ENCODE results near the gene TGM6.
"Not testable (repeated sequence)": the region's sequence is repeated elsewhere in the genome, so short reads cannot be mapped to it uniquely, and the experiment has no call there.

Gene TGM6

GRCh38 chr20:2400290-2400689 lies 19.6 kb downstream of the TGM6 start:
- no peak for DNase-seq

DNA sequence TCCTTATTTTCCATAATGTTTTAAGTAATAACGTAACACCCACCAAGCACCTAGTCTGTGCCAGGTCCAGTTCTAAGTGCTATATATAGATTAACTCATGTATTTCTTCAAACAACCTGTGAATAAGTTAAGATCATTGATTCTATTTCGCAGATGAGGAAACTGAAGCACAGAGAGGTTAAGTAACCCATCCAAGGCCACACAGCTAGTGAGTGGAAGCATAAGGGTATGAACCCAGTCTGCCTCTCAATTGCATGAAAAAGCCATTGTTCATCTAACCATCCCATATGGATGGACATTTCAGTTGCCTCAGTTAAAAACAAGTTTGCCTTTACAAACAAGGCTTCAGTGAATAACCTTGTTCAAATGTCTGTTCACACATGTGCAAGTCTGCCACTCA lies 20.8 kb downstream of the TGM6 start:
- no peak for DNase-seq

- DNase-seq = no peak
Observed at GRCh38 chr20:2402271-2402980, 21.7 kb downstream of the TGM6 start.

DNA sequence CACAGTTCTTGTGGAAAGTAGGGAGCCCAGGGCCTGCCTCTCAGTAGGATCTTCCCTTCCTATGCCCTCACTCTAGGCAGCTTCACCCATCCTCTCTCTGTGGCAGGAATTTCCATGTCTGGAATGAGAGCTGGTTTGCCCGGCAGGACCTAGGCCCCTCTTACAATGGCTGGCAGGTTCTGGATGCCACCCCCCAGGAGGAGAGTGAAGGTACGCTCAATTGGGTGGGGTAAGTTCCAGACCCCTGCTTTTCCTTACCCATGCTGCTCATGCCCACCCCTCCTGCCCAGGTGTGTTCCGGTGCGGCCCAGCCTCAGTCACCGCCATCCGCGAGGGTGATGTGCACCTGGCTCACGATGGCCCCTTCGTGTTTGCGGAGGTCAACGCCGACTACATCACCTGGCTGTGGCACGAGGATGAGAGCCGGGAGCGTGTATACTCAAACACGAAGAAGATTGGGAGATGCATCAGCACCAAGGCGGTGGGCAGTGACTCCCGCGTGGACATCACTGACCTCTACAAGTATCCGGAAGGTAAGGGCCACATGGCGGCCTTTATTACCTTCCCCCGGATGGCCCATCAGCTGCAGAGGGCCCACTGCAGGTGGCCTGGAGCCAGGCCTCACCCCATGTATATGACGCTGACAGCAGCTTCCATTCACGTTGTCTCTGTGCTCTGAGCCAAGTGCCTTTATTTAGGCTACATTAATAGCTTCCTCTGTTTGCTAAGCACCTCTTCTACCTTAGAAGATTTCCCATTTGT lies 22.8 kb downstream of the TGM6 start:
- no peak for DNase-seq

DNA sequence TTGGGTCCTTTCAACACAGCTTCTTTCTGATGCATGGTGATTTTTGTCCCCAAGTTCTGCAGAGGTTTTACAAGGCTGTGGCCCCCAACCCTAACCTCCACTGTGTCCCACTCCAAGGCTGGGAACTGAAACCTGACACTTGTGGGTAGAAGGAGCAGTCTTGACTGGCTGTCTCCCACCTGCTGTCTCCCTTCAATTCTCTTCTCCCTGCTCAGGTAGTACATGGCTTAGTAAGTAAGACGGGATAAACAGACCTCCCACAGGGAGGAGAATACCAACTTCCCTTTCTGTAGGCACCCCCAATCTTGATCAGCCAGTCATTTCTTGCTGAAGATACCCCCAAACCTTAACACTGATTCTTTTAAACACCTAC lies 25.0 kb downstream of the TGM6 start:
- DNase-seq = no peak

GRCh38 chr20:2407355-2407754 lies 26.7 kb downstream of the TGM6 start:
- DNase-seq = not testable (repeated sequence)

DNA sequence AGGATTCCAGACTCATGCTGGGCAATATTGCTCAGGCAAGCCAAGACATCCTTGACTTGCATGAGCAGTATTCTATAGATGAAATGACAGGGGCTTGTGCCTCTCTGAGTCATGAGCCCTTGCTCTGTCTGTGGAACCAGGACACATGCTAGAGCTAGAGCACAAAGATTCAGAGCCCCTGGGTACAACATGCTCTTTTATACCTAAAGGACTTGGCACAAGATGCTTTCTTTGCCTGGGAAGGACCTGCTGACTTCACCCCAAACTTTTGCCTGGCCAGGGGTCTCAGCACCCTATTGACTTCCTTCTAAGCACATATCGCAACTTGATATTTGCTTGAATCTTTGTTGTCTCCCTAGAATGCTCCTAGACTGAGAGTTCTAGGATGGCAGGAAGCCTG lies 27.4 kb downstream of the TGM6 start:
- DNase-seq = no peak

DNA sequence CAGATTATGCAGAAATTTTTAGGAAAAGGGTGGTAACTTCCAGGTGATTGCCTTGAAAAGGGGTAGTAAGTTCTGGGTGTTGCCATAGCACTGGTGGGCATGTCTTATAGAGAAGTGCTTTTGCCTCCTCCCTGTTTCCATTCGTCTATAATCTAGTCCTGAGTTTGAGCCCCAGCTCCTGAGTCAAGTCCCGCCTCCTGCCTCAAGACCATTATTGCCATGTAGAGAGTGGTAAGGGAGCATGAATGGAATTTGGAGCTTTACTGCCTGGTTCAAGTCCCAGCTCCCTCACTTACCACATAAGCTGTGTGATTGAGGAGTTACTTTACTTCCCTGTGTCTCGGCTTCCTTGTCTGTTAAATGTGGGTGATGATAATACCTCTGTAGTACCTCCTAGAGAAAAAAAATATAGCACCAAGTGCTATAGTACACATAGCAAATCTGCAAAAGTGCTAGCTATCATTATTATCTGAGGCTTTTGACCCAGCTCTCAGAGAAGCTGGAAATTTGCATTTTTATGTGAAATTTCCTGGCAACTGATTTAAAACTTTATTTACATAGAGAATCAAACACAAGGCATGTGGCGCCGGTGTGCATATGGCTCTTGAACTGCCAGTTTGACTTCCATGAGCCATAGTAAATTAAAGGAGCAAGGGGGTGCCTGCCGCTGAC lies 36.0 kb downstream of the TGM6 start:
- no peak for DNase-seq

DNA sequence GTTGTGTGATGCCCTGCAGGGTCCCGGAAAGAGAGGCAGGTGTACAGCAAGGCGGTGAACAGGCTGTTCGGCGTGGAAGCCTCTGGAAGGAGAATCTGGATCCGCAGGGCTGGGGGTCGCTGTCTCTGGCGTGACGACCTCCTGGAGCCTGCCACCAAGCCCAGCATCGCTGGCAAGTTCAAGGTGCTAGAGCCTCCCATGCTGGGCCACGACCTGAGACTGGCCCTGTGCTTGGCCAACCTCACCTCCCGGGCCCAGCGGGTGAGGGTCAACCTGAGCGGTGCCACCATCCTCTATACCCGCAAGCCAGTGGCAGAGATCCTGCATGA lies 36.5 kb downstream of the TGM6 start:
- no peak for DNase-seq

DNA sequence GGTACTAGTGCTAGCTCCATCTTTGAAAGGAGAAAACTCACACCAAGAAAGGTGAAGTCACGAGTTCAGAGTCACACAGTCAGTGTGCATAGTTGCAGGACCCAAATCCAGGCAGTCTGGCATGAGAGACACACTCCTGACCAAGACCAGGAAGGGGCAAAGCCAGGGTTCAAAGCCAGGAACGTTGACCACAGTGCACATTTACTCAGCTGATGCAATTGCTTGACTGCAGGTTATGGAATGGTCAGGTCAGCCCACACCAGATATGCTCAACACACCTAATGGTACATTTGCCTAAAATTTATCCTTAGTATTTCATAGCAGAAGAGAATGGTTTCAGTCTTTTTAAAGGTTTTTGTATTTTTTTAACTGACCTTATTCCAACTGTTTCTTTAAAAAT lies 37.7 kb downstream of the TGM6 start:
- DNase-seq = no peak

DNA sequence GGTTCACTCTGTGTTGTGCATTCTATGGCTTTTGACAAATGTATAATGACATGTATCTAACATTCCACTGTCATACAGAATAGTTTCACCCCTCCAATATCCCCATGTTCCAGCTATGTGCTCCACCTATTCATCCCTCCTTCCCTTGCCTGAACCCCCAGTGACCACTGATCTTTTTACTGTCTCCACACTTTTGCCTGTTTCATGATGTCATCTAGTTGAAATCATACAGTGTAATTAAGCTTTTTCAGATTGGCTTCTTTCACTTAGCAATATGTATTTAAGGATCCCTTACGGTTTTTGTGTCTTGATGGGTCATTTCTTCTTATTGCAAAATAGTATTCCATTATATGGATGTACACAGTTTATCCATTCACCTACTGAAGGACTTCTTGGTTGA lies 39.8 kb downstream of the TGM6 start:
- no peak for DNase-seq

GRCh38 chr20:2421247-2421646 lies 40.5 kb downstream of the TGM6 start:
- no peak for DNase-seq

GRCh38 chr20:2429051-2429450 lies 48.4 kb downstream of the TGM6 start:
- DNase-seq = no peak

DNA sequence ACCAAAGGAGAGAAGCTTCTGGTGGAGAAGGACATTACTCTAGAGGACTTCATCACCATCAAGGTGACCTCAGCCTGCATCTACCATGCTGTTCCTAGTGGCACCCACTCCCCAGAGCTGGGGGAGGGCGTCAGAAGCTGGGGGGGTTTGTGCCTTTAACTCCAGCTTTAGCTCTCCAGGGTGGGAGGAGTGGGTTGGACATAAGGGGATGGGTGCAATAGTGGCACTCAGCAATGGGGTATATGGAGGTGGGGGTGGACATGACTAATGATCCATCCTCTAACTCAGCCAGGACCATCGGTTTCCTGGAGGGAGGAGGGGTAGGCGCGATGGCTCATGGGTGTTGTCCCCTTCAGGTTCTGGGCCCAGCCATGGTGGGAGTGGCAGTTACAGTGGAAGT lies 49.8 kb downstream of the TGM6 start:
- no peak for DNase-seq

DNA sequence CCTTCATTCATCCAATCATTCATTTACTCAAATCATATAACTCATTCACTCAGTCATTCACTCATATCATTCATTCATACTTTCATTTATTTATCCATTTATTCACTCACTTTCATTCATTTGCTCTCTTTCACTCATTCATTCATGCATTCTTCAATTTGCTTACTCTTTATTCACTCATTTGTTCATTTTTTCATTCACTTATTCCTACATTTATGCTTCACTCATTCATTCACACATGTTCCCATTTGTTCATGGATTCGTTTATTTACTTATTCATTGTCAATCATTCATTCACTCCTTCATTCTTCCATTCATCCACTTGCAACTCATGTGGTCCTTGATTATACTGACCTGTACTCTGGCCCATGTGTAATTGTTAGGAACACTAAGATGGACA lies 50.5 kb downstream of the TGM6 start:
- no peak for DNase-seq

GRCh38 chr20:2446845-2447244 lies 66.1 kb downstream of the TGM6 start:
- DNase-seq = no peak

DNA sequence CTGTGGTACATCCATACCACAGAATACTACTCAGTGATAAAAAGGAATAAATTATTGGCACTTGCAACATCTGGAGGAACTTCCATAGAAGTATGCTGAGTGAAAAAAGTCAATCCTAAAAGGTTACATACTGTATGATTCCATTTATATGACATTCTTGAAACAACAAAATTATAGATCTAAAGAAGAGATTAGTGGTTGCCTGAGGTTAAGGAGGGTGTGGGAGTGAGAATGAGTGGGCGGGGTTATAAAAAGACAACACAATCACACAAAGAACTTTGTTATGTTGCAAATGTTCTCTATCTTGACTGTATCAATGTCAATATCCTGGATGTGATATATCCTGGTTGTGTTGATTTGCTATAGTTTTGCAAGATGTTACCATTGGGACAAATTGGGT lies 68.7 kb downstream of the TGM6 start:
- no peak for DNase-seq

DNA sequence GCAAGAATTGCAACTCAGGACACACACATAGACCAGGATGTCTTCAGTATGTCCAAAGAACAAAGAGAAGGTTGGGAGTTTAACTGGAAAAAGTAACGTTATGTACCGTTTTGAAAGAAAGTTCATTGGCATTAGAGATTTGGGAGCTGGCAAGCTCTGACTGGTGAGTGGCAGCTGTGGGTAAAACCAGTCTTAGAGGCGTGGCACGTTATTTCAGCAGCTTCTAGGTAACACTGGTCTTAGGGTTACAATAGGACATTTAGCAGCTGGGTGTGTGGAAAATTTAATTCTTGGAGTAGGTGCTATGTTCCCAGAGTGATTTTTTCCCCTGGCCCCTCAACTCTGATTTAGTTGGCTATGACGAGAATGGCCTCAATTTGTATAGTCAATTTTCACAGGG lies 70.7 kb downstream of the TGM6 start:
- no peak for DNase-seq

DNA sequence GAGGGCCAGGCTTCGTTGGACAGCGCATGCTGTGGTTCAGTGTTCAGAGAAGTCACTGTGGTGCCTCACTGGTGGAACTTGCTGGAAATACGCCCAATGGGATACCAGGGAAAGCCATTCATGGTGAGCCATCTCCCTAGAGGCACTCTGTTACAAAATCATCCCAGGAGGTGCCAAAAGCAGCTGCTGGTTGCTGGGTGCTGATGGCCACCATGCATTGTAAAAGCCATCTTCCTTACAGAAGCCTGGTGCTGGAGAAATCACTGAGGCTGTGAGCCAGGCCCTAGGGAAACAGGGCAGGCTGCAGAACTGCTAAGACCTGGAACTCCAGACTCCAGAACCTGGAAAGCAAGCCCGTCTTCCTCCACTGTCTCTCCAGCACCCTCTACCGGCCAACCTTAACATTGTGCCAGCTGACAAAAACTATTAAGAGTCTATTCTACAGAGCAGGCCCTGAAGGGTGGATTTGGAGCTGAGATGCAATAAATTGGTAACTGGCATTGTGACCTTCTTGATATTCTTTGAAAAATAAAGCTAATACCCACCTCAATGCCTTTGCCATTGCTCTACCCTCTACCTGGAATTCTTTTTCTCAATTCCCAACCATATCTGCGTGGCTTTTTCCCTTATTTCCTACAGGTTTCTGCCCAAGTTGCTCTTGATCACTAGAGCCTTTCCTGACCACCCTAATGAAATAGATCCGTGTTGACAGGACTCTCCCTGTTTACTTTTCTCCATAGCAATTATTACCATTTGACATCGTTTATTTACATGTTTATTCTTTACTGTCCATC lies 71.4 kb downstream of the TGM6 start:
- peak; percentile 67 for DNase-seq

DNA sequence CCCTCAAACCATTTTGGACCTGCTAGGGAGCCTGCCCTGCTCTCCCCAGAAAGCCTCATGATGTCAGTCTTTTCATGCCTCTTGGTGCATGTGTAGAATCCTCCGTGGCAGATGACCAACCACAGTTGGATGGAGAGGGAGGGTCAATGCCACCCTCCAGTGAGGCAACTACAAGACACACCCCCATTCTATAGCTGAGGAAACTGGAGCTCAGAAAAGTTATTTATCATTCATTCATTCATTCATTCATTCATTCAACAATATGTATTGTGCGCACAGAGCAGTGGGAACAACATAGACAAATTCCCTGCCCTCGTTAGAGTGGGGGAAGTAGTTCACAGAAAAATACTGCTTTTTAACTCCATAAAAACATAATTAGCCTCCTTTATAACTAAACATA lies 73.1 kb downstream of the TGM6 start:
- DNase-seq = no peak

GRCh38 chr20:2455771-2456497 lies 75.2 kb downstream of the TGM6 start:
- no peak for DNase-seq

- no peak for DNase-seq
Observed at GRCh38 chr20:2458919-2459499, 78.3 kb downstream of the TGM6 start.

Measured in CD4-positive, alpha-beta T cell treated with Interleukin-10 for 1 hour (primary cell).